Right hindlimb (tissue), 1 donor: ENCODE results near the gene SAMD9.
"Not testable (repeated sequence)": the region's sequence is repeated elsewhere in the genome, so short reads cannot be mapped to it uniquely, and the experiment has no call there.

Experiments
- DNase-seq: peaks from one replicate; pipeline ENCODE4 v3.0.0-alpha.2; 2018

The SAMD9 gene

DNA sequence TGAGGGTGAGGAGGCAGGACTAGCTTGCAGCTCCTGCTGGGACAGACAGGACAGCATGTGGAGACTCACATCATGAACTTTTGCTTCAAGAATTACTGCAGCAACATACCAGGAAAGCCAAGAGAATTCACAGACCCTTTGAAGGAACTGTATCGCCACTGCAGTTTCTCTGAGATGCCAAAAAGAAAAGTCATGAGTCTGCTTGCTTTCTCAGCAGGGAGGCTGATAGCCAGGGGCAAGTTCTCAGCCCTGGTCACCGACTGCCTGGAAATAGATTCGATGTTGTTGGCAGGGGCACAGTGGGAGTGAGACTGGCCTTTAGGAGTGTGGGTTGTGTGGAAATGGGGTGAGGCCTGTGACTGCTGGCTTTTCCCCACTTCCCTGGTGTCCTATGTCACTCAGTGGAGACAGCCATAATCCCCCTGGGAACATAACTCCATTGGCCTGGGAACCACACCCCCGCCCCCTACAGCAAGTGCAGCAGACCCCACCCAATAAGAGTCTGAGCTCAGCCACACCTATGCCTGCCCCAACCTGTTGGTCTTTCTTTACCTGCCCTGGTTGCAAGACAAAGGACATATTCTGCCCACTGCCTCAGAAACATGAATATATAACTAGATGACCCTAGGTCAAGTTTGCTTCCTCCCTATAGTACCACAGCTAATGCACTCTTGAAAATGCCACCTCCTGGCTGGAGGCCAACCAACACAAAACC lies 1.6 kb upstream of the SAMD9 start:
- DNase-seq: no peak

DNA sequence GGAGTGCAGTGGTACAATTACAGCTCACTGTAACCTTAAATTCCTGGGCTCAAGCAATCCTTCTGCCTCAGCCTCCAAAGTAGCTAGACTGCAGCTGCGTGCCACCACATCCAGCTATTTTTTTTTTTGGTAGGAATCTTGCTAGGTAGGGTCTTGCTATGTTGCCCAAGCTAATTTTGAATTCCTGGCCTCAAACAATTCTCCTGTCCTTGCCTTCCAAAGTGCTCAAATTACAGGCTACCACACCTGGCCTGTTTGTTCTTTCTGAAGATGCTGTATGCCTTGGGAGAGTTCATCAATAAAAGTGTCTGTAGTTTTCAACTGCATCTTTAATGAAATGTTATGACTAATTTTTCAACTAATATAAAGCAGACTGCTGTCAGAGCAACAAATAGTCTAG lies 452 bp downstream of the SAMD9 start:
- no peak for DNase-seq

GRCh38 chr7:93115796-93116195 lies 2.0 kb downstream of the SAMD9 start:
- no peak for DNase-seq

- DNase-seq: no peak
Observed at GRCh38 chr7:93108003-93108402, 9.8 kb downstream of the SAMD9 start.

- DNase-seq: no peak
Observed at GRCh38 chr7:93097388-93097787, 20.4 kb downstream of the SAMD9 start.

- DNase-seq: no peak
Observed at GRCh38 chr7:93092757-93093370, 24.9 kb downstream of the SAMD9 start.

DNA sequence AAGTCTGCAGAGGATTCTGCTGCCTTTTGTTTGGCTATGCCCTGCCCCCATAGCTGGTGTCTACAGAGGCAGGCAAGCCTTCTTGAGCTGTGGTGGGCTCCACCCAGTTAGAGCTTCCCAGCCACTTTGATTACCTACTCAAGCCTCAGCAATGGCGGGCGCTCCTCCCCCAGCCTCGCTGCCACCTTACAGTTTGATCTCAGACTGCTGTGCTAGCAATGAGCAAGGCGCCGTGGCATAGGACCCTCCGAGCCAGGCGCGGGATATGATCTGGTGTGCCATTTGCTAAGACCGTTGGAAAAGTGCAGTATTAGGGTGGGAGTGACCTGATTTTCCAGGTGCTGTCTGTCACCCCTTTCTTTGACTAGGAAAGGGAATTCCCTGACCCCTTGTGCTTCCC lies 44.4 kb downstream of the SAMD9 start:
- not testable (repeated sequence) for DNase-seq

DNA sequence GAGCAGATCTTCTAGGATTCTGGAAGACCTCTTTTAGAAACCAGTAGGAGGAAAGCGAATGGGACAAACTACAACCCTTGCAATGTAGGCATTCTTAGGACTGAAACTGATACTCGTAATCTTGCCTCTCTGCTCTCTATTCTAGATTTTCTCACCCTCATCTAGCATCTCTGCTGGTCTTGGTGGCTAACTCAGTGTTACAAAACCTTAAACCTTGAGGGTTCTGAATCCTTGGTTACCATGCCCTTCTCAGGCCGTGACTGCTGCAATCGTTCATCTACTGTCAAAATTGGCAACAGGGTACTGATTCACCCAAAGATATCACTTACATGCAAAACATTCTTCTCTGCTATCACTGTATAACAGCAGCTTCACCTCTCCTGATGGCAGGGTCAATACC lies 55.2 kb downstream of the SAMD9 start:
- no peak for DNase-seq

DNA sequence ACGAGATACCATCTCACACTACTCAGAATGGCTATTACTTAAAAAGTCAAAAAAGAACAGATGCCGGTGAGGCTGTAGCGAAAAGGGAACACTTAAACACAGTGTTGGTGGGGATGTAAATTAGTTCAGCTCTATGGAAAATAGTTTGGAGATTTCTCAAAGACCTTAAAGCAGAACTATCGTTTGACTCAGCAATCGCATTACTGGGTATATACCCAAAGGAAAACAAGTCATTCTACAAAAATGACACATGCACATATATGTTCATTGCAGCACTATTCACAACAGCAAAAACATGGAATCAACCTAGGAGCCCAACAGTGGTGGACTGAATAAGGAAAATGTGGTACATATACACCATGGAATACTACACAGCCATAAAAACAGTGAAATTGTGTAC lies 56.9 kb downstream of the SAMD9 start:
- no peak for DNase-seq

GRCh38 chr7:93060025-93060424 lies 57.8 kb downstream of the SAMD9 start:
- no peak for DNase-seq

DNA sequence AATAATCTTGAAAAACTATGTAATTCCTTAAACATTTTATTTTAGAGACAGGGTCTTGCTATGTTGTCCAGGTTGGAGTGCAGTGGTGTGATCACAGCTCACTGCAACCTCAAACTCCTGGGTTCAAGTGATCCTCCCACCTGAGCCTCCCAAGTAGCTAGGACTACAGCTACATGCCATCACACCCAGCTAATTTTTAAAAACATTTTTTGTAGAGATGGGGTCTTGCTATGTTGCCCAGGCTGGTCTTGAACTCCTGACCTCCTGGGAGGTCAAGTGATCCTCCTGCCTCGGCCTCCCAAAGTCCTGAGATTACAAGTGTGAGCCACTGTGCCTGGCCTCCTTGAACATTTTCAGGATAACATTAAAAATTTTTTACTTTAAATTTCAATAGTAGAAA lies 61.2 kb downstream of the SAMD9 start:
- DNase-seq: not testable (repeated sequence)

DNA sequence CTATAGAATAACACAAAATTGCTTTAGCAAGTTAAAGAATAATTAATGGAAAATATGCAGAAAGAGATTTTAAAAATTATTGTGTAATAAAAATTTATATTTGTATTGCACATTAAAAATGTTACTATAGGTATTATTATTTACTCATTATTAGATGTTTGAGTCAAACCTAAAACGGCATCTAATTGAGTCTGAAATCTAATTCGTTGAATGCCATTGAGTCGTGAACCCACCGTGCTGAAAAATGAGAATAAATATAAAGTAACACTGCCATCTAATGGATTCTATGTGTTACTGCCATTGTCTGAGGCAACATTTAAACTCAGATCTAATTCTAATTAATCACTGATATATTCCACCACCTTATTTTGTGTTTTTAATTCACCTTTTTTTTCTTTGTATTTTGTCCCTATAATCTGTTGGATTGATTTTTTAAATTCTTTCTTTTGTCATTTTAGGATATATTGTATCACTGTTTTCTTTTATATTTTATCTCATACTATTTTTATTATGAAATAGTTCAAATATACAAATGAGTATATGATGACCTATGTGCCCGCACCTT lies 62.2 kb downstream of the SAMD9 start:
- no peak for DNase-seq

DNA sequence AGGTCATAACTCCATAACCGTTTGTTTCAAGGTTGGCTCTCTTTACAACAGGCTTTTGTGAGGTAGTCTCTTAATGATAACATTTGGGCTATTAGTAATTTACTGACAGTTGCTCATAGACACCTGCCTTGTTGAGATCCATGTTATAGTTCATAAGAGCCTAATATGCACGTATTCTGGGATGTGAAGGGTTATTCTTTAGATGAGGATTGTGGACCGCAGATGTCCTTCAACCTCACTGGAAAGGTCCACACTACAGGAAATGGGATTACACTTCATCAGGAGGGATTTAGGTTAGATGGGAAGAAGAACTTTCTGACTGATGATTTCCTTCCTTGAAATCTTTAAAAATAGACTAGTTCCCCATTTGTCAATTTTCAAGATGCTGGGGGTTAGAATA lies 62.8 kb downstream of the SAMD9 start:
- no peak for DNase-seq

GRCh38 chr7:93053949-93054943 lies 63.5 kb downstream of the SAMD9 start:
- no peak for DNase-seq

DNA sequence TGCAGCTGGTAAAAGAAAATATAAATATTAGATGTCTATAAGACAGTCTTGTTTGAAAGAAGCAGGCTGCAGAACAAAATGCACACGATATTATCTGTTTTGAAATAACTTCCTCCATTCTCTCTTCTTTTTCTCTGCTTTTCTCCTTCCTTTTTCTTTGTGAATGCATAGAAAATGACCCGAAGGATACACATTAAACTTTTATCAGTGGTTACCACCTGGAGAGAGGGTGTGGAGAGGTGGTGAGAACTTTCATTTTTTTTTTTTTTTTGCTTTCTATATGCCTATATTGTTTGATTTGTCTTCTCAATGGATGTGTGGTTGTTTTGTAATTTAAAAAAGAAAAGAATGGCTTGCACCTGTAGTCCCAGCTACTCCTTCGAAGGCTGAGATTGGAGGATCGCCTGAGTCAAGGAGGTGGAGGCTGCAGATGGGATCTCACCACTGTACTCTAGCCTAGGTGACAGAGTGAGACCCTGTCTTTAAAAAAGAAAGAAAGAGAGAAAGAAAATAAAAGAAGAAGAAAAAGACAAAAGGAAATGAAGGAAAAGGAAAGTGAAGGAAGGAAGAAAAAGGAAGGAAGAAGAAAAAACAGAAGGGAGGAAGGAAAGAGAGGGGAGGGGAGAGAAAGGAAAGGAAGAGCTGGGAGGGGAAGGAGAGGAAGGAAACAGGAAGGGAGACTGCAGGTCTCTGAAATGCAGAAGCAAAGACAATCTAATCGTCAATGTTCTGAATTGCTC lies 64.4 kb downstream of the SAMD9 start:
- DNase-seq: no peak

GRCh38 chr7:93051660-93052059 lies 66.1 kb downstream of the SAMD9 start:
- DNase-seq: no peak
